Adipocyte (in vitro differentiated cells): ENCODE data around the gene ALS2CL.

Experiments used
- DNase-seq: peaks from one replicate; pipeline ENCODE4 v3.0.0-alpha.2; 2015; ENCODE audit warnings: low read depth
- H3K27me3 ChIP-seq: replicated peaks from 2 replicates; pipeline ENCODE4 v1.7.0; 2013; ENCODE audit warnings: mild to moderate bottlenecking, low read length, moderate library complexity; ENCODE audit not compliant: control insufficient read depth, insufficient read depth
- H3K36me3 ChIP-seq: 2 replicates; pipeline ENCODE4 v1.7.0; 2013; ENCODE audit warnings: low read length, mild to moderate bottlenecking, moderate library complexity; ENCODE audit not compliant: control insufficient read depth, insufficient read depth, severe bottlenecking
- H3K4me1 ChIP-seq: 2 replicates; pipeline ENCODE4 v1.7.0; 2013; ENCODE audit warnings: mild to moderate bottlenecking, low read length, moderate library complexity; ENCODE audit not compliant: control insufficient read depth, insufficient read depth
- H3K4me3 ChIP-seq: 2 replicates; pipeline ENCODE4 v1.7.0; 2013; ENCODE audit warnings: mild to moderate bottlenecking, low read length, moderate library complexity
- H3K9ac ChIP-seq: 2 replicates; pipeline ENCODE4 v1.7.0; 2013; ENCODE audit warnings: mild to moderate bottlenecking, low read length, moderate library complexity
- H3K9me3 ChIP-seq: 2 replicates; pipeline ENCODE4 v1.7.0; 2013; ENCODE audit warnings: mild to moderate bottlenecking, low read length, moderate library complexity; ENCODE audit not compliant: control insufficient read depth

ALS2CL gene

DNA sequence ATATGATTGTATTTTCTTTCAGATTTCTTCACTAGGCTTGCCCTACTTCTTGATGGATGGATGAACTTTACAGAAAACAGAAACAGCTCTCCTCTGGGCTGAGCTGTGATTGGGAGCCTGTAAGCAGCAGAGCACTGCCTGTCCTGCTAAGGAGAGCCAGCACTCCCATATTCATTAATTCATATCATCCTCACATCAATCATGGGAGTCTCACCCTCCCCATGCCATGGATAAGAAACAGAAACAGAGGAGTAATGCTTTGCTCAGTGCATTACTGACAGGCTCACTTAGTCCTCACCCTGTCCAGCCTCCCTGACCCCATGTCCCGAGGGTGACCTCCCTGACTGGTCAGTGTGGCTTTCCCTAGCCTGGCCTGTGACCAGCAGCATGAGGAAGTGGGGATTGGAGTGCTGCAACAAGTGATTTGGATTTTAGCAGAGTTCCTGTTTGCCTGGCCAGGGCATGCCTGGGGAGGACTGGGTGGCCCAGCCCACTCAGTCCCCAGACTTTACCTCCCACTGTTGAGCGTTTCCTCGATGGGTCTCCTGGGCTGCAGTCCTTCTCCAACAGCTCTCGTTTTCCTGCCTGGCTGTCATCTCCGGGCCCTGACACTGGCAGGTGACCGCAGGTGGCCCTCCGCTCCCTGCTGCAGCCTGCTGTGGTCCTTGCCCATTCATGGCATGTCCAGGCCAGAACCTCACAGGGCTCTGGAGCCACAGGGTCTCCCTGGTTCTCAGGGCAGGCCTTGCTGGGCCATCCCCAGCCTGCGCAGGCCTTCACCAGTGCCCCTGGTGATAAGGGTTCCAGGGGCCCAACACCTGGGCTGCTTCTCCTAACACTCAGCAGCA lies 6.4 kb upstream of the ALS2CL start:
- peaks cover 25% of the 10 kb centered on the region for H3K27me3 ChIP-seq
- H3K36me3 ChIP-seq: no peaks in the 10 kb centered on the region
- DNase-seq: no peak
- no peak overlapping the region for H3K4me3 ChIP-seq
- peaks cover 9% of the 10 kb centered on the region for H3K4me1 ChIP-seq
- no peaks in the 10 kb centered on the region for H3K9me3 ChIP-seq
- H3K9ac ChIP-seq: no peak overlapping the region

DNA sequence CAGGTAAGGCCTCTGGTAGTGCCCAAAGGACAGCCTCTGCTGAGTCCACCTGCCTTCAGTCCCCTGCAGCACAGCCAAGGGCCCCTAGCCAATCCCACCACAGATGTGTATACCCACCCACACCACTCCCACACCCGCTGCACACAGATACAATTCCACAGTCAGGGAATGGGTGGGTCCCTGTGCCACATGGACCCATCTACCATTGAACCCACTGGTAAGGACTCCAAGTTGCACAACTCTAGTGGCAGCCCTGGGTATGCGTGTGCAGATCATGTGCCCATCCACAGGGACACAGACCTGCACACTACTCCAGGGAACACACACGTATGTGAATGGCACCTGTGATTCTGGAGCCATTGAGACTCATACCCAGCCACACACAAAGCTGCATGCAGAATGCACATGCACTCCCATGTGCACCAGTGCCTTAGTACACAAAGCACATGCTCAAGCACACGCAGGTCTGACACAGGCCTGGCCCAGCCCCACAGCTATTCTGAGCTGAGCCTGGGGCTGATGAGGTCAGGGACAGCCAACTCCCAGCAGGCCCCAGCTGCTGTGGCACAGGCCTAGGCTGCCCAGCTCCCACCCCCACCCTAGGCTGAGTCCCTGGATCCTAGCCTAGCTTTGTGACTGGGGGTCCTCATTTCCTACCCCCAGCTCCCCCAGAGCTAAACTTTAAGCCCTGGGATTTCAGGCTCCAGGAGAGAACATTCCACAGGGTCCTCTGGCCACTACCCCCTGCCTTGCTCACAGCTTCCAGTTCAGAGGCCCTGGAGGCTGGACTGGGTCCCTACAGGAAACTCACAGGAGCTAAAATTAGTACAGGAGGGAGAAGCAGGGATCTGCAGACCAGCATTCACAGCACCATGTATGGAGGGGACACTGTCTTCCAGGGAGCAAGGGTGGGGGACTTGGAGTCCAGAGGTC lies 2.7 kb upstream of the ALS2CL start:
- Histone ChIP-seq H3K4me3 (no peak overlapping the region), H3K36me3 (no peaks in the 10 kb centered on the region), H3K9ac (no peak overlapping the region), H3K27me3 (peaks cover 8% of the 10 kb centered on the region), H3K9me3 (no peaks in the 10 kb centered on the region), H3K4me1 (peaks cover 16% of the 10 kb centered on the region)
- DNase-seq: peak; percentile 22

DNA sequence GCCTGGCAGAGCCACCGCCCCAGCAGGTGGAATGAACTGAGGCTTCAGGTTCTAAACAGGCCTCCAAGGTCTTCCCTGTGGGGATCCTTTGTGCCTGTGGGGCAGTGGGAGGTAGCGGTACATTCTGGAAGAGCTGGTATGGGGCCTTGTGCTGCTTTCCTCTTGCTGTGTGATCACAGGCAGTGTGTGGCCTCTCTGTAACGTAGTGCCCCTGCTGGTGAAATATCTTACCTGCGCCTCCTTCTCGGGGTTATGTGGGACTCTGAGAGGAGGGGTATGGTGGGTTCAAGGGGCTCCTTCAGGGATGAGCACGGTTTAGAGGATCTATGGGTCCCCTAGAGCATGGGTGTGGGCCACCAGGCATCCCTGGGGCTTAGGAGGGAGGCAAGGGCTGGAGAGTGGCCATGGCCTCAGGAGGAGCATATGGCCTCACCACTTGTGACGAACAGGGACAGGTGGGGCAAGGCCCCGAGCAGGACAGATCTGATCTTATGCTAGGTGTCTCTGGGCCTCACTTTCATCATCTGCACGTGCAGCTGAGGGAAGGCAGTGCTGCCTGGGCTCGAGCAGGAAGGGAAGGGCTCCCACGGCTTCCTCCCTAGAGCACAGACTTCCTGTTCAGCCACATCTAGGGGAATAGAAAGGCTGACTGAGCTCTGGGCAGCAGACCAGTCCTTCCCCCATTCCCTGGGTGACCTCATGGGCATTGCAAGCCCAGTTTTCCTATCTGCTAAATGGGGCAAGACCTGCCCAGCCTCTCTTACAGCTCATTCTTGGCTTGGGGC lies 1.9 kb upstream of the ALS2CL start:
- H3K9ac ChIP-seq: no peak overlapping the region
- H3K27me3 ChIP-seq: peaks cover 10% of the 10 kb centered on the region
- H3K36me3 ChIP-seq: no peaks in the 10 kb centered on the region
- no peaks in the 10 kb centered on the region for H3K9me3 ChIP-seq
- no peak overlapping the region for H3K4me3 ChIP-seq
- no peak for DNase-seq
- peaks cover 16% of the 10 kb centered on the region for H3K4me1 ChIP-seq

DNA sequence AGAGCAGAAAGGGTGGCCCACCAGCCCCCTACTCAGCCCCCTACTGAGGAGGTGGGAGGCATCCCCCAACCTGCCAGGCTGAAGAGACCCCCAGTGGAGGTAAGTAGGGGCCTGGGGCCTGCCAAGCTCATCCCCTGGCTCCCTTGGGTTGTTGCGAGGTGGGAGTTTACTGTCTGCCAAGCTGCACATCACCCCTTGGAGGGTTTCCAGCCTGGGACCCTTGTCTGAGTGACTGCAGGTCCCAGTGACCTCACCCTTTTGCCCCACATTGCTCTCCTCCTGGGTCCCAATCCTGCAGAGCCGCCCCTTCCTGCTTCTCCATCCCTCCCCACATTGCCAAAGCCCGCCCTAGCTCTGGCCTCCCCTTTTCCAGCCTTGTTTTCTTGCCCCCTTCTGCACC lies 1.0 kb upstream of the ALS2CL start:
- Histone ChIP-seq H3K4me1 (peaks cover 9% of the 10 kb centered on the region), H3K36me3 (no peaks in the 10 kb centered on the region), H3K27me3 (peaks cover 13% of the 10 kb centered on the region), H3K9me3 (no peaks in the 10 kb centered on the region), H3K9ac (no peak overlapping the region), H3K4me3 (no peak overlapping the region)
- DNase-seq: no peak

DNA sequence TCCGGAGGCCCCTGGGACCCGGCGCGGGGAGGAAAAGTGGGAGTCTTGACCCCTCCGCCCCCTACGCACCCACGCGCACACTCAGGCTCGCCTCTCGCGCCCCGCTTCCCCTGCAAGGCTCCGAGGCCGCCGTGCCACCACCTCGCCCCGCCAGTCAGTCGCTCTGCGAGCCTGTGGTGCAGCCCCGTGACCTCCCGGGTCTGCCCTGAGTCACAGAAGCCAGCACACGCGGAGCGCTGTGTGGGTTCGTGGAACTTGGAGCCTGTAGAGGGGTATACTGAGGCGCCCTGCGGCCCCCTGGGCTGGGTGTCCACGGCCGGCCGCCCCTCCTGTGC lies 380 bp upstream of the ALS2CL start:
- H3K27me3 ChIP-seq: peaks cover 19% of the 10 kb centered on the region
- no peak overlapping the region for H3K9ac ChIP-seq
- DNase-seq: no peak
- no peaks in the 10 kb centered on the region for H3K9me3 ChIP-seq
- peak overlapping the region; percentile 46 for H3K4me3 ChIP-seq
- H3K36me3 ChIP-seq: no peaks in the 10 kb centered on the region
- H3K4me1 ChIP-seq: peaks cover 7% of the 10 kb centered on the region

DNA sequence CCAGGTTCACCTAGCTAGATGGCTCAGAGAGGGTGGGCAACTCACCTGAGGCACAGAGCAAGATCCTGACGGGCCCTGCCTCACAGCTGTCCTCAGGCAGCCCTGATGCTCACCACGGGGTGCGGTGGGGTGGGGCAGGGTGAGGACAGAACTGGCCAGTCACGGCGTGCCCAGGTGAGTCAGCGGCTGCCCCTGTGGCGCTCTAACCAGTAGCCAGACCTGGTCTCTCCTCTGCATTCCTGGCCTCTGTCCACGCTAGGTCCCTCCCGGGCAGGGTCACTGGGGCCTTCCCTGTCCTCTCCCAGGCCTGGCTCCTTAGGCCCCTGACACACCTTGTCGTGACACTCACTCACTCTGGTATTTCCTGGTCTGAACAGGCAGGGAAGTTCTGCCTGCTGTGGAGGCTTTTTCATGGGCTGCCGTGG lies 901 bp downstream of the ALS2CL start:
- no peak overlapping the region for H3K4me3 ChIP-seq
- no peak for DNase-seq

DNA sequence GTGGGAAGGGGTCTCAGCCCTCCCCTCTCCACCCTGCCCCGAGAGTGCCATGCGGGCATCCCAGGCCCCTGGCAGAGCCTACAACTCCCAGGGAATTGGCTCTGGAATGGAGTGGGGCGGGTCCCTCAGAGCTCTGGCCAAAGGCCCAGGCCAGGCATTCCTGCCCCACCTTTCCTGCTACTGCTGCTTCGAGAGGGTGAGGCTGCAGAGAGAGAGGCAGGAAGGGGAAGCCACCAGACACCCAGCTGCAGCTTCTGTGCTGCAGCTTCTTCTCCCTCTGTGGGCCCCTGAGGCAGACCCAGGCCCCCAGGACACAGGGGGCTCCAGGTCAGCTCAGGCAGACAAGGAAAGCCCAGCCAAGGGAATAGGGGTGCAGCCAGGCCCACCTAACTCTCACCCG lies 2.7 kb downstream of the ALS2CL start:
- no peak for DNase-seq
- H3K4me3 ChIP-seq: no peak overlapping the region
- peaks cover 7% of the 10 kb centered on the region for H3K4me1 ChIP-seq
- H3K27me3 ChIP-seq: peaks cover 19% of the 10 kb centered on the region
- no peak overlapping the region for H3K9ac ChIP-seq
- H3K36me3 ChIP-seq: no peaks in the 10 kb centered on the region
- H3K9me3 ChIP-seq: no peaks in the 10 kb centered on the region

More for the DNA sequence above, 901 bp downstream of the ALS2CL start:
- Histone ChIP-seq H3K9me3 (no peaks in the 10 kb centered on the region), H3K27me3 (peaks cover 19% of the 10 kb centered on the region), H3K9ac (no peak overlapping the region), H3K36me3 (no peaks in the 10 kb centered on the region), H3K4me1 (peaks cover 7% of the 10 kb centered on the region)

DNA sequence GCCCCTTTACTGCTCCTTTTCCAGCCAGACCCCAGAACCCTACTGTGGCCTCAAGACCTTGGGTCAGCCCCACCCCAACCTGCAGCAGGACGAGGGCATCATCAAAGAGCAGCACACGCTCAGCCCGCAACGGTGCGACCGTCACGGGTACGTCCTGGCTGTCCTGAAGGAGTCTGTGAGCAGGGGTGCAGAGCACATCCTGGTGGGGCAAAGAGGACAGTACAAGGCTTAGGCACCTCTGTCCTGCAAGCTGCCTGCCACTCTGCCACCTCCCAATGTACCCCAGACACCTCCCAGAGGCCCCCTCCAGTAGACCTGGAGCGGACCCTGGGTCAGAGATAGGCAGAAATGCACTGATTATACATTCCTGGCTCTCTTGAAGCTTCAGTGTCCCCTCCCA lies 8.0 kb downstream of the ALS2CL start:
- H3K36me3 ChIP-seq: no peaks in the 10 kb centered on the region
- no peaks in the 10 kb centered on the region for H3K9me3 ChIP-seq
- H3K9ac ChIP-seq: no peak overlapping the region
- no peaks in the 10 kb centered on the region for H3K4me1 ChIP-seq
- peaks cover 9% of the 10 kb centered on the region for H3K27me3 ChIP-seq
- DNase-seq: no peak
- no peak overlapping the region for H3K4me3 ChIP-seq

DNA sequence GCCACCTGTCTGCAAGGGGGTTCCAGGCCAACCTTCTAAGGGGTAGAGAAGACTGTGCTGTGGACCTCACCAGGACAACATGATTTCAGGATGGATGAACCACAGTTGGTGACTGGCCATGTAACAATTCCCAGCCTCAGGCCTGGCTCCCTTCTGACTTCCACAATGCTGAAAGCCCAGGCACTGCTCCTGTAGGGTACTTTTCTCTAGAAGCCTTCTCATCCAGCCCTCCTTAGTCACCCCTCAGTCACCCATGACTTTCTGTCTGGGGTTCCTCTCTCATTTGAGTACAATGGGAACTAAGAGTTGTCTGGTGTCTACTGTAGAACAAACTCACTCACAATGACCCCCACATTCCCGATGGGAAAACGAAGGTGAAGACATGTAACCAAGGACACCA lies 8.6 kb downstream of the ALS2CL start:
- Histone ChIP-seq H3K27me3 (peaks cover 8% of the 10 kb centered on the region), H3K4me1 (no peaks in the 10 kb centered on the region), H3K4me3 (no peak overlapping the region), H3K9me3 (no peaks in the 10 kb centered on the region), H3K9ac (no peak overlapping the region), H3K36me3 (no peaks in the 10 kb centered on the region)
- DNase-seq: no peak

DNA sequence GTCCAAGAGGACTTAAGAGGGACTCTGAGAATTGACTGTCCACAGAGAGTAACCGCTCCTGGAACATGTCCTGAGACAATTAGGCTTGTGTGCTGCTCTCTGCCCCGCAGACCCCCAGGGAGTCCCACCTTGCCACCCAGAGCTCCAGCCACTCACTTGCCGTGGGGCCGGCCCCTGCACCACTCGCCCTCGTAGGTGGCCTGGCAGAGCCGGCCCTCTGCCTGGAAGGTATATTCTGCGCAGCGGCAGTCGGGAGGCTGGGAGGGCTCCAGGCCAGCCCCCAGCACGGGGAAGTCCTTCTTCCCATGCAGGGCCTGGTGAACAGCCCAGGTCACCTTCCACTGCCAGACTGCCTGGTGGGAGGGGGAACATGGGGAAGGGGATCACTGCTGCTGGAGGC lies 10.5 kb downstream of the ALS2CL start:
- no peak overlapping the region for H3K4me3 ChIP-seq
- H3K36me3 ChIP-seq: no peaks in the 10 kb centered on the region
- no peaks in the 10 kb centered on the region for H3K27me3 ChIP-seq
- no peak for DNase-seq
- no peaks in the 10 kb centered on the region for H3K9me3 ChIP-seq
- H3K9ac ChIP-seq: no peak overlapping the region
- no peaks in the 10 kb centered on the region for H3K4me1 ChIP-seq
